ENCODE results near the gene RIMS4. TPM values are rescaled to one million over a fixed set of nuclear protein-coding genes. Genes with fewer than 3 reads are reported as not detected.

Gene RIMS4
- total and polyA plus RNA-seq, 2 of the 8 experiments (the other 6 are each of a cell fraction or from before 2014, with no cell fraction given) = 13.3 to 44.2 TPM

- Histone ChIP-seq H2BK20ac (ENCODE audit: low read length) (no peak overlapping the region), H3K4me3 (ENCODE audit: extremely low read depth in 1 of 4, insufficient read depth in 2 of 4, low read depth in 3 of 4, low read length in 4 of 4) (no peak overlapping the region), H3K23ac (ENCODE audit: insufficient read length) (no peak overlapping the region), H3K4me1 (replicated peaks in 1 of 4; ENCODE audit: control insufficient read depth in 3 of 4, insufficient read depth in 4 of 4, low read length in 3 of 4) (no peaks in the 10 kb centered on the region), H2BK5ac (ENCODE audit: low read depth, low read length) (no peak overlapping the region), H3K14ac (ENCODE audit: insufficient read length) (no peak overlapping the region), H2AFZ (ENCODE audit: low read length) (no peak overlapping the region), H3K27ac (ENCODE audit: low read depth, low read length) (no peak overlapping the region), H4K20me1 (replicated peaks in 1 of 2; ENCODE audit: control insufficient read depth in 1 of 2, insufficient read depth in 2 of 2, low read length in 2 of 2) (no peaks in the 10 kb centered on the region), H4K91ac (replicated peaks; ENCODE audit: insufficient read length, low read length) (no peak overlapping the region), H3K79me2 (ENCODE audit: control insufficient read depth in 1 of 2, insufficient read depth in 2 of 2, low read length in 2 of 2) (no peaks in the 10 kb centered on the region), H3K4ac (replicated peaks; ENCODE audit: insufficient read length, low read depth, low read length) (no peak overlapping the region), H3K36me3 (ENCODE audit: control insufficient read depth in 2 of 4, insufficient read depth in 4 of 4, low read length in 3 of 4) (no peaks in the 10 kb centered on the region), H3K4me2 (ENCODE audit: insufficient read depth in 1 of 2, low read depth in 2 of 2, low read length in 2 of 2) (no peak overlapping the region), H3K56ac (replicated peaks; ENCODE audit: insufficient read length, low read depth, low read length) (no peak overlapping the region), H3K9me3 (ENCODE audit: insufficient read depth in 2 of 2, low read depth in 1 of 2, low read length in 1 of 2) (no peaks in the 10 kb centered on the region), H3K27me3 (replicated peaks in 1 of 4; ENCODE audit: control insufficient read depth in 3 of 4, extremely low read depth in 1 of 4, insufficient read depth in 3 of 4, low read length in 3 of 4) (no peaks in the 10 kb centered on the region), H3K23me2 (ENCODE audit: low read depth, low read length) (peaks cover 1% of the 10 kb centered on the region; the same call in 1 of the 2 replicates), H4K8ac (ENCODE audit: extremely low read depth, insufficient read depth, low read length) (no peak overlapping the region), H4K5ac (ENCODE audit: insufficient read length, low read depth, low read length) (no peak overlapping the region), H2BK15ac (ENCODE audit: low read length) (no peak overlapping the region), H2AK5ac (ENCODE audit: low read depth, low read length) (no peak overlapping the region), H3K9ac (replicated peaks in 1 of 4; ENCODE audit: extremely low read depth in 1 of 4, low read depth in 3 of 4, low read length in 3 of 4) (no peak overlapping the region), H2BK12ac (ENCODE audit: low read depth, low read length) (no peak overlapping the region), H3K79me1 (ENCODE audit: low read depth, low read length) (no peaks in the 10 kb centered on the region), H3K18ac (ENCODE audit: extremely low read depth, low read length) (no peak overlapping the region), H2BK120ac (replicated peaks; ENCODE audit: low read depth, low read length) (no peak overlapping the region)
- FAIRE-seq (no peak), DNase-seq (ENCODE audit: low read depth in 1 of 2, low spot score in 2 of 2) (peak in 1 of 2 experiments; percentile 41)
- ChIA-PET POLR2A (ENCODE audit: partially characterized antibody) (no interaction called here), CTCF (ENCODE audit: partially characterized antibody) (interaction anchor here (0.8 to 2.2 kb wide), 5 partner anchors 11 to 111 kb away, joined by 3 to 7 read pairs (median 3); no protein-coding TSS in a partner anchor)
- TF ChIP-seq RFX5 (IDR thresholded peaks at IDR 0.05; ENCODE audit: borderline replicate concordance, low read depth, low read length) (no peak), EP300 (IDR thresholded peaks at IDR 0.05; ENCODE audit: borderline replicate concordance in 1 of 2, low read depth in 2 of 2, low read length in 2 of 2) (no peak), KDM4A (IDR thresholded peaks at IDR 0.05; ENCODE audit: low read depth, low read length, severe bottlenecking) (no peak), SP2 (IDR thresholded peaks at IDR 0.05; ENCODE audit: low read length) (no peak), NANOG (IDR thresholded peaks at IDR 0.05; ENCODE audit: insufficient read depth, low read depth, low read length, poor library complexity, severe bottlenecking) (no peak), FOSL1 (IDR thresholded peaks at IDR 0.05; ENCODE audit: insufficient read depth, low read depth, low read length) (no peak)
These were observed 48.4 kb upstream of the RIMS4 start for GRCh38 chr20:44858606-44859360.

All from H1 (cell line).